Umbilical cord (tissue), 2 donors: ENCODE measurements around the gene FUT8. TPM values are rescaled to one million over a fixed set of nuclear protein-coding genes. Genes with fewer than 3 reads are reported as not detected.
"Not testable (repeated sequence)": the region's sequence is repeated elsewhere in the genome, so short reads cannot be mapped to it uniquely, and the experiment has no call there.

Experiments used
- DNase-seq: peaks from one replicate; pipeline ENCODE4 v3.0.0-alpha.2; 2015; ENCODE audit warnings: low spot score
- total RNA-seq: library from RNA; depleted of rRNA; stranded (reverse); fragments of >200 nt; gene quantifications from one replicate; pipeline ENCODE4 v1.2.3, GENCODE V29; 2014; ENCODE audit warnings: low replicate concordance; ENCODE audit not compliant: insufficient read depth

The FUT8 gene
- total RNA-seq, 1 donor from 2014 or later = 28.6 TPM

GRCh38 chr14:65415613-65416012, 3.1 kb downstream of the FUT8 start:
- DNase-seq = no peak

GRCh38 chr14:65419593-65420252, 7.2 kb downstream of the FUT8 start:
- no peak for DNase-seq

GRCh38 chr14:65421201-65421981, 8.9 kb downstream of the FUT8 start:
- DNase-seq = no peak

GRCh38 chr14:65422088-65422834, 9.7 kb downstream of the FUT8 start:
- no peak for DNase-seq

GRCh38 chr14:65423982-65424381, 11.5 kb downstream of the FUT8 start:
- no peak for DNase-seq

- DNase-seq = no peak
Measured at GRCh38 chr14:65424531-65424930, 12.0 kb downstream of the FUT8 start.

- no peak for DNase-seq
Measured at GRCh38 chr14:65425885-65426284, 13.4 kb downstream of the FUT8 start.

- not testable (repeated sequence) for DNase-seq
Measured at GRCh38 chr14:65426902-65427301, 14.4 kb downstream of the FUT8 start.

- no peak for DNase-seq
Measured at GRCh38 chr14:65428691-65429090, 16.2 kb downstream of the FUT8 start.

- no peak for DNase-seq
Measured at GRCh38 chr14:65429757-65430156, 17.2 kb downstream of the FUT8 start.

GRCh38 chr14:65431245-65431644, 18.7 kb downstream of the FUT8 start:
- DNase-seq = no peak

GRCh38 chr14:65431951-65432350, 19.4 kb downstream of the FUT8 start:
- DNase-seq = no peak

GRCh38 chr14:65432361-65432948, 19.9 kb downstream of the FUT8 start:
- peak; percentile 15 for DNase-seq

GRCh38 chr14:65433157-65433556, 20.6 kb downstream of the FUT8 start:
- no peak for DNase-seq

- no peak for DNase-seq
Measured at GRCh38 chr14:65433646-65434045, 21.1 kb downstream of the FUT8 start.

GRCh38 chr14:65434216-65434850, 21.8 kb downstream of the FUT8 start:
- no peak for DNase-seq

- no peak for DNase-seq
Measured at GRCh38 chr14:65438266-65438933, 25.9 kb downstream of the FUT8 start.

- DNase-seq = no peak
Measured at GRCh38 chr14:65439117-65439516, 26.6 kb downstream of the FUT8 start.

GRCh38 chr14:65440230-65440629, 27.7 kb downstream of the FUT8 start:
- no peak for DNase-seq

GRCh38 chr14:65444230-65444629, 31.7 kb downstream of the FUT8 start:
- no peak for DNase-seq

- DNase-seq = no peak
Measured at GRCh38 chr14:65446159-65446558, 33.6 kb downstream of the FUT8 start.
